OCI-LY7 (cell line): Measurements from ENCODE around the gene DEGS2.

Experiments used
- CTCF ChIP-seq: fragments of 200-600 bp; sonication (generic); conservative IDR thresholded peaks from 2 replicates; pipeline ENCODE4 v1.5.1; 2014; ENCODE audit warnings: mild to moderate bottlenecking, antibody characterized with exemption, low read length, moderate library complexity, mixed read lengths
- EZH2phosphoT487 ChIP-seq: fragments of 200-600 bp; sonication (generic); IDR thresholded peaks from 2 replicates; pipeline ENCODE4 v1.6.1; 2018; ENCODE audit warnings: low read depth, borderline replicate concordance, mild to moderate bottlenecking, mixed run types, antibody characterized with exemption, low read length, moderate library complexity, mixed read lengths

DNA sequence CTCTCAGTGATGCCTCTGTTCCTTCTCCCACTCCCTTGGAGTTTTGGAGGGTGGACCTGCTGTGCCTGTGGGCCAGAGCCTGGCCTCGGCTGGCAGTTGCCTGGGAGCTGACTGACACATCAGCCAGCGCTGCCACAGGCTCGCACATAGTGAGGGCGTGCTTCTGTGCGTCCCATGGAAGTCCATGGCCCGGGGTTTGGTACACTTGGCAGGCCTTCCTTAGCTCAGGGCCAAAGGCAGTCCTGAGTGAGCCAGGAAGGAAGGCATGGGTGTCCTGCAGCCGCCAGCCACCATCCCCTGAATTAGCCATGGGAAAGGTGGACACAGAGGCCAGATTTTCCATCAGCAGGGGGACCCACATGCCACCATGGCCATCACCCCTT lies 1.1 kb upstream of the DEGS2 start:
- no peak for TF ChIP-seq CTCF
- no peak for TF ChIP-seq EZH2phosphoT487
